HCT116 (cell line): Measurements from ENCODE around the gene TTC12. TPM values are rescaled to one million over a fixed set of nuclear protein-coding genes. Genes with fewer than 3 reads are reported as not detected.

Experiments
- ATAC-seq: fragments of 200-7000 bp; cut with Tn5 transposase; 2 replicates; pipeline ENCODE4 v1.9.1; 2020; ENCODE audit warnings: mild to moderate bottlenecking, moderate library complexity
- BruUV-seq: library from RNA; stranded (reverse); fragments of 400-500 nt; replicated peaks from 2 replicates; lab custom pipeline; 2021; lab: Mats Ljungman, UMichigan
- CTCF ChIA-PET: fragments of 300-600 bp; sonication (Branson Sonifier 250); formaldehyde crosslinking; loops from one replicate; lab custom pipeline; 2021; ENCODE audit warnings: antibody characterized with exemption; lab: Charles Lee
- POLR2A ChIA-PET: fragments of 300-600, 350-600 bp; sonication (Branson Sonifier 250); formaldehyde crosslinking; loops from one replicate; lab custom pipeline; 2021; ENCODE audit warnings: antibody characterized with exemption; lab: Charles Lee
- RAD21 ChIA-PET, 2 experiments: fragments of 300-600 bp; sonication (Branson Sonifier 250); formaldehyde crosslinking; loops; one replicate each; lab custom pipeline; 2023; ENCODE audit warnings: low total read pairs in 2 of 2; ENCODE audit not compliant: uncharacterized antibody in 2 of 2, unreplicated experiment in 2 of 2, low non-redundant PET in 1 of 2; lab: Charles Lee
- DNase-seq: peaks from one replicate; pipeline ENCODE4 v3.0.0-alpha.2; 2010; ENCODE audit warnings: low read depth, low spot score
- H2AFZ ChIP-seq: fragments of 200-600 bp; shearing (Covaris generic), sonication (generic); 2 replicates; pipeline ENCODE4 v1.6.1; 2017; ENCODE audit warnings: low read depth, mixed run types, mixed read lengths, antibody characterized with exemption, low read length; ENCODE audit not compliant: poor library complexity, severe bottlenecking
- H3K27ac ChIP-seq: 2 replicates; pipeline ENCODE4 v1.5.1; 2012; ENCODE audit warnings: low read depth, low read length
- H3K27me3 ChIP-seq: fragments of 200-600 bp; sonication (generic); 2 replicates; pipeline ENCODE4 v1.6.1; 2016; ENCODE audit warnings: mixed run types, low read length, mixed read lengths; ENCODE audit not compliant: insufficient read depth
- H3K36me3 ChIP-seq, 2 experiments: fragments of 200-500 bp in 1 of 2; fragments of 200-600 bp in 1 of 2; sonication (Bioruptor generic) in 1 of 2; sonication (generic) in 1 of 2; 2 replicates each; pipeline versions ENCODE4 v1.5.1 to v1.6.1; 2014 to 2016; ENCODE audit warnings: low read length in 2 of 2, inconsistent platforms in 1 of 2, mixed read lengths in 1 of 2, mixed run types in 1 of 2; ENCODE audit not compliant: insufficient read depth in 2 of 2, control insufficient read depth in 1 of 2
- H3K4me1 ChIP-seq, 2 experiments: fragments of 200-600 bp in 1 of 2; sonication (generic) in 1 of 2; 2 replicates each; pipeline versions ENCODE4 v1.5.1 to v1.6.1; 2012 to 2017; ENCODE audit warnings: low read length in 2 of 2, inconsistent platforms in 1 of 2, mild to moderate bottlenecking in 1 of 2, mixed read lengths in 1 of 2, mixed run types in 1 of 2, moderate library complexity in 1 of 2; ENCODE audit not compliant: insufficient read depth in 2 of 2, control insufficient read depth in 1 of 2
- H3K4me2 ChIP-seq: fragments of 200-600 bp; sonication (generic); 2 replicates; pipeline ENCODE4 v1.6.1; 2017; ENCODE audit warnings: mixed run types, low read length, mixed read lengths
- H3K4me3 ChIP-seq, 2 experiments: fragments of 200-600 bp in 1 of 2; sonication (generic) in 1 of 2; replicated peaks in 1 of 2; 2 replicates each; pipeline ENCODE4 v1.5.1; 2011 to 2016; ENCODE audit warnings: low read length in 2 of 2, control low read depth in 1 of 2, low read depth in 1 of 2, mild to moderate bottlenecking in 1 of 2, mixed read lengths in 1 of 2, mixed run types in 1 of 2
- H3K79me2 ChIP-seq: fragments of 200-600 bp; sonication (generic); 2 replicates; pipeline ENCODE4 v1.6.1; 2017; ENCODE audit warnings: mild to moderate bottlenecking, mixed run types, low read length, moderate library complexity, mixed read lengths; ENCODE audit not compliant: insufficient read depth
- H3K9ac ChIP-seq: fragments of 200-600 bp; sonication (generic); 2 replicates; pipeline ENCODE4 v1.6.1; 2016; ENCODE audit warnings: low read length, mixed read lengths
- H3K9me2 ChIP-seq: fragments of 200-600 bp; sonication (generic), shearing (Covaris generic); 2 replicates; pipeline ENCODE4 v1.6.1; 2017; ENCODE audit warnings: mixed run types, mild to moderate bottlenecking, moderate library complexity; ENCODE audit not compliant: insufficient read depth
- H3K9me3 ChIP-seq, 2 experiments: fragments of 200-500 bp in 1 of 2; fragments of 200-600 bp in 1 of 2; sonication (Bioruptor generic) in 1 of 2; sonication (generic) in 1 of 2; 2 replicates each; pipeline ENCODE4 v1.6.1; 2014 to 2017; ENCODE audit warnings: low read length in 2 of 2, mixed read lengths in 2 of 2, inconsistent platforms in 1 of 2, low read depth in 1 of 2, mild to moderate bottlenecking in 1 of 2, mixed run types in 1 of 2, moderate library complexity in 1 of 2; ENCODE audit not compliant: control insufficient read depth in 1 of 2, insufficient read depth in 1 of 2
- H4K20me1 ChIP-seq: fragments of 200-600 bp; sonication (generic), shearing (Covaris generic); 2 replicates; pipeline ENCODE4 v1.6.1; 2017; ENCODE audit warnings: mixed run types, mild to moderate bottlenecking, moderate library complexity; ENCODE audit not compliant: insufficient read depth
- CBX3 ChIP-seq: IDR thresholded peaks from 2 replicates; pipeline ENCODE4 v1.6.1; 2012; ENCODE audit warnings: low read depth
- CEBPB ChIP-seq: IDR thresholded peaks from 2 replicates; pipeline ENCODE4 v1.6.1; 2012; ENCODE audit warnings: low read depth
- CTCF ChIP-seq, 3 experiments: fragments of 200-600 bp in 1 of 3; sonication (generic) in 1 of 3; IDR thresholded peaks in 2 of 3; conservative IDR thresholded peaks in 1 of 3; 2 replicates each; pipeline ENCODE4 v1.5.1; 2012 to 2017; ENCODE audit warnings: low read depth in 2 of 3, low read length in 2 of 3, antibody characterized with exemption in 1 of 3, borderline replicate concordance in 1 of 3, control low read depth in 1 of 3, mild to moderate bottlenecking in 1 of 3, mixed read lengths in 1 of 3, mixed run types in 1 of 3, moderate library complexity in 1 of 3; ENCODE audit not compliant: insufficient read depth in 1 of 3
- EGR1 ChIP-seq: IDR thresholded peaks from 2 replicates; pipeline ENCODE4 v1.6.1; 2012; ENCODE audit warnings: low read depth
- EZH2 ChIP-seq: fragments of 200-600 bp; sonication (generic); IDR thresholded peaks from 2 replicates; pipeline ENCODE4 v1.6.1; 2017; ENCODE audit warnings: antibody characterized with exemption, mixed run types
- EZH2phosphoT487 ChIP-seq: fragments of 200-600 bp; IDR thresholded peaks from 2 replicates; pipeline ENCODE4 v1.6.1; 2018; ENCODE audit warnings: antibody characterized with exemption, borderline replicate concordance
- JUND ChIP-seq: IDR thresholded peaks from 2 replicates; pipeline ENCODE4 v1.6.1; 2012
- POLR2AphosphoS5 ChIP-seq: IDR thresholded peaks from 2 replicates; pipeline ENCODE4 v1.6.1; 2011; ENCODE audit warnings: mild to moderate bottlenecking, low read depth, low read length, moderate library complexity
- SIN3A ChIP-seq: IDR thresholded peaks from 2 replicates; pipeline ENCODE4 v1.6.1; 2012; ENCODE audit warnings: low read depth
- SP1 ChIP-seq: IDR thresholded peaks from 2 replicates; pipeline ENCODE4 v1.6.1; 2012; ENCODE audit warnings: low read depth
- SRF ChIP-seq: IDR thresholded peaks from 2 replicates; pipeline ENCODE4 v1.6.1; 2012; ENCODE audit warnings: low read depth
- ZFX ChIP-seq: fragments of 450-650 bp; IDR thresholded peaks from 2 replicates; pipeline ENCODE4 v1.6.1; 2017
- ZNF274 ChIP-seq: fragments of 200-500 bp; sonication (Bioruptor generic); IDR thresholded peaks from 2 replicates; pipeline ENCODE4 v1.6.1; 2014; ENCODE audit warnings: mild to moderate bottlenecking, low read depth, low read length, inconsistent platforms
- intact Hi-C: fragments of 100-400 bp; cut with micrococcal nuclease; formaldehyde crosslinking; loops from 2 replicates; pipeline ENCODE4 v1.10.0; 2022
- total RNA-seq: library from RNA; stranded (reverse); gene quantifications from one replicate; pipeline ENCODE4 v1.2.1, GENCODE V29; 2021; ENCODE audit not compliant: unreplicated experiment
- TF ChIP-seq, protein P1 (sequence below): IDR thresholded peaks from 2 replicates; pipeline ENCODE4 v1.6.1; 2011; ENCODE audit warnings: mild to moderate bottlenecking, low read length, moderate library complexity; ENCODE audit not compliant: insufficient replicate concordance; ENCODE audit errors: extremely low read depth

The TTC12 gene
- total RNA-seq, 1 experiment from 2014 or later: 12.6 TPM

DNA sequence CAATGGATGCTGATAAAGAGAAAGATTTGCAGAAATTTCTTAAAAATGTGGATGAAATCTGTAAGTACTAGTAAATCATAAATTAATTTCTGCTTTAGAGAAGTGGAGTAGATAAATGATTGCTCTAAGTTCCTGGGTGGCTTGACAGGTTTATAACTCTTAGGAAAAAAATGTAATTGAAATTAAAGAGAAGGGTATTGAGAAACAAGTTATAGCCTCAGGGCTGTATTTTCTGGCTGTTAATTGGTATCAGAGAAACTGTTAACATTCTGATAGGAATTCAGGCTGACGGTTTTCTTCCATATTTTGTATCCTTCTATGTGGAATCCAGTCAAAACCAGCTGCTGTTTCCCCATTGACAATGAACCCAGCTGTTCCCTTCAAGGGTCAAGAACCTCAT, 1.9 kb downstream of the TTC12 start:
- POLR2A ChIA-PET: interaction anchor here (0.7 kb wide), 1 partner anchor 457 kb away, joined by 3 read pairs; the partner anchor contains the start of gene ZW10
- H3K79me2 ChIP-seq: no peaks in the 10 kb centered on the region
- no peaks in the 10 kb centered on the region for H3K9me2 ChIP-seq
- no peak overlapping the region for H3K4me3 ChIP-seq
- no peak overlapping the region for H2AFZ ChIP-seq
- no peak overlapping the region for H3K27ac ChIP-seq
- no peak for DNase-seq
- H3K4me1 ChIP-seq: peaks cover 8 to 15% of the 10 kb centered on the region in 2 experiments; a peak in 3 of 4 replicates
- RAD21 ChIA-PET: no interaction called here
- TF ChIP-seq, protein P1, sequence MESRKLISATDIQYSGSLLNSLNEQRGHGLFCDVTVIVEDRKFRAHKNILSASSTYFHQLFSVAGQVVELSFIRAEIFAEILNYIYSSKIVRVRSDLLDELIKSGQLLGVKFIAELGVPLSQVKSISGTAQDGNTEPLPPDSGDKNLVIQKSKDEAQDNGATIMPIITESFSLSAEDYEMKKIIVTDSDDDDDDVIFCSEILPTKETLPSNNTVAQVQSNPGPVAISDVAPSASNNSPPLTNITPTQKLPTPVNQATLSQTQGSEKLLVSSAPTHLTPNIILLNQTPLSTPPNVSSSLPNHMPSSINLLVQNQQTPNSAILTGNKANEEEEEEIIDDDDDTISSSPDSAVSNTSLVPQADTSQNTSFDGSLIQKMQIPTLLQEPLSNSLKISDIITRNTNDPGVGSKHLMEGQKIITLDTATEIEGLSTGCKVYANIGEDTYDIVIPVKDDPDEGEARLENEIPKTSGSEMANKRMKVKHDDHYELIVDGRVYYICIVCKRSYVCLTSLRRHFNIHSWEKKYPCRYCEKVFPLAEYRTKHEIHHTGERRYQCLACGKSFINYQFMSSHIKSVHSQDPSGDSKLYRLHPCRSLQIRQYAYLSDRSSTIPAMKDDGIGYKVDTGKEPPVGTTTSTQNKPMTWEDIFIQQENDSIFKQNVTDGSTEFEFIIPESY: no peak
- TF ChIP-seq CEBPB: no peak
- TF ChIP-seq ZNF274: no peak
- no peak for TF ChIP-seq EGR1
- no peak for TF ChIP-seq EZH2
- no peak for TF ChIP-seq CTCF (IDR thresholded peaks at IDR 0.05 in 2 of 3, conservative IDR thresholded peaks at IDR 0.05 in 1 of 3; ENCODE audit: borderline replicate concordance in 1 of 3, insufficient read depth in 1 of 3, low read depth in 2 of 3, low read length in 2 of 3)
- TF ChIP-seq CBX3: no peak
- TF ChIP-seq ZFX: no peak
- no peak for TF ChIP-seq JUND
- no peak for TF ChIP-seq SRF
- TF ChIP-seq SIN3A: no peak
- TF ChIP-seq POLR2AphosphoS5: no peak
- no peak for TF ChIP-seq EZH2phosphoT487
- TF ChIP-seq SP1: no peak
- no peak overlapping the region for H3K9ac ChIP-seq
- BruUV-seq: no TSS peak
- intact Hi-C loops: loop anchor here (10.0 kb wide), 1 partner anchor 559 kb away; the partner anchor contains the start of gene USP28
- H3K36me3 ChIP-seq: no peaks in the 10 kb centered on the region
- CTCF ChIA-PET: no interaction called here
- H4K20me1 ChIP-seq: no peaks in the 10 kb centered on the region
- no peak for ATAC-seq
- H3K4me2 ChIP-seq: no peak overlapping the region
- H3K9me3 ChIP-seq: no peaks in the 10 kb centered on the region
- H3K27me3 ChIP-seq: no peaks in the 10 kb centered on the region
